HepG2 (cell line): ENCODE data around the gene C2CD4A. TPM values are rescaled to one million over a fixed set of nuclear protein-coding genes. Genes with fewer than 3 reads are reported as not detected.
A peak's percentile ranks its signal among the peaks of the same experiment; 100 is the strongest.

ENCODE experiments used
- BCL6 ChIP-seq: IDR thresholded peaks from 2 replicates; pipeline ENCODE4 v1.6.1; 2016; ENCODE audit warnings: missing genetic modification reagents, missing compliant biosample characterization
- EP300 ChIP-seq, 3 experiments: sonication (generic) in 1 of 3; formaldehyde crosslinking in 1 of 3; IDR thresholded peaks; 2 replicates each; pipeline versions ENCODE4 v1.5.1 to v1.6.1; 2011 to 2020; ENCODE audit warnings: low read depth in 2 of 3, low read length in 2 of 3, borderline replicate concordance in 1 of 3, improper control_type of control experiment in 1 of 3, mild to moderate bottlenecking in 1 of 3, missing genetic modification reagents in 1 of 3, moderate library complexity in 1 of 3
- FOSL2 ChIP-seq: sonication (generic); formaldehyde crosslinking; IDR thresholded peaks from 2 replicates; pipeline ENCODE4 v1.4.0; 2020; ENCODE audit warnings: missing genetic modification reagents
- GABPA ChIP-seq, 2 experiments: IDR thresholded peaks; 2 replicates each; pipeline ENCODE4 v1.6.1; 2011 to 2016; ENCODE audit warnings: low read depth in 2 of 2, low read length in 1 of 2, missing biosample characterization in 1 of 2, missing genetic modification characterization in 1 of 2
- HMGA1 ChIP-seq: sonication (generic); formaldehyde crosslinking; conservative IDR thresholded peaks from 2 replicates; pipeline ENCODE4 v1.4.0; 2020; ENCODE audit warnings: missing genetic modification reagents
- IRF2 ChIP-seq: IDR thresholded peaks from 2 replicates; pipeline ENCODE4 v1.6.1; 2018; ENCODE audit warnings: missing genetic modification reagents, missing compliant biosample characterization
- KLF11 ChIP-seq: IDR thresholded peaks from 2 replicates; pipeline ENCODE4 v1.6.1; 2016; ENCODE audit warnings: missing compliant biosample characterization
- MAFF ChIP-seq: IDR thresholded peaks from 2 replicates; pipeline ENCODE4 v1.6.1; 2011; ENCODE audit warnings: low read depth, low read length, improper control_type of control experiment
- MED13 ChIP-seq: sonication (generic); formaldehyde crosslinking; IDR thresholded peaks from 2 replicates; pipeline ENCODE4 v1.5.0; 2020; ENCODE audit warnings: missing genetic modification reagents
- MYC ChIP-seq: sonication (generic); formaldehyde crosslinking; IDR thresholded peaks from 2 replicates; pipeline ENCODE4 v1.9.0; 2021; ENCODE audit warnings: missing genetic modification reagents, borderline replicate concordance
- NR1H2 ChIP-seq: sonication (generic); formaldehyde crosslinking; IDR thresholded peaks from 2 replicates; pipeline ENCODE4 v1.8.1; 2022; ENCODE audit warnings: low read depth, missing genetic modification reagents, borderline replicate concordance
- RBFOX2 ChIP-seq: fragments of 200-400 bp; formaldehyde crosslinking; IDR thresholded peaks from 2 replicates; pipeline ENCODE4 v1.6.1; 2017; ENCODE audit warnings: low read depth, mild to moderate bottlenecking, low read length
- SATB2 ChIP-seq: sonication (generic); formaldehyde crosslinking; IDR thresholded peaks from 2 replicates; pipeline ENCODE4 v1.5.0; 2020; ENCODE audit warnings: missing genetic modification reagents
- SKI ChIP-seq: fragments of 450-650 bp; IDR thresholded peaks from one replicate; pipeline ENCODE4 v1.6.1; 2018; ENCODE audit warnings: mild to moderate bottlenecking; ENCODE audit not compliant: partially characterized antibody
- SMAD3 ChIP-seq: sonication (generic); formaldehyde crosslinking; IDR thresholded peaks from 2 replicates; pipeline ENCODE4 v1.4.0; 2020; ENCODE audit warnings: missing genetic modification reagents
- SMAD9 ChIP-seq: sonication (generic); formaldehyde crosslinking; IDR thresholded peaks from 2 replicates; pipeline ENCODE4 v1.5.1; 2020; ENCODE audit warnings: mild to moderate bottlenecking, missing genetic modification reagents
- SNRNP70 ChIP-seq: fragments of 200-400 bp; formaldehyde crosslinking; IDR thresholded peaks from 2 replicates; pipeline ENCODE4 v1.6.1; 2017; ENCODE audit warnings: mild to moderate bottlenecking, low read depth, low read length, moderate library complexity
- SOX13 ChIP-seq, 3 experiments: fragments of 450-650 bp in 1 of 3; sonication (generic) in 1 of 3; formaldehyde crosslinking in 1 of 3; IDR thresholded peaks in 2 of 3; conservative IDR thresholded peaks in 1 of 3; 2 replicates each; pipeline versions ENCODE4 v1.5.0 to v1.6.1; 2016 to 2020; ENCODE audit warnings: antibody characterized with exemption in 1 of 3, mild to moderate bottlenecking in 1 of 3, missing compliant biosample characterization in 1 of 3, missing genetic modification reagents in 1 of 3, moderate library complexity in 1 of 3
- YEATS2 ChIP-seq: sonication (generic); formaldehyde crosslinking; IDR thresholded peaks from 2 replicates; pipeline ENCODE4 v1.4.0; 2020; ENCODE audit warnings: missing genetic modification reagents, borderline replicate concordance
- ZFP90 ChIP-seq: sonication (generic); formaldehyde crosslinking; IDR thresholded peaks from 2 replicates; pipeline ENCODE4 v1.8.0; 2022; ENCODE audit warnings: missing genetic modification reagents, mild to moderate bottlenecking, inconsistent platforms, borderline replicate concordance
- ZNF446 ChIP-seq: sonication (generic); formaldehyde crosslinking; IDR thresholded peaks from 2 replicates; pipeline ENCODE4 v1.5.0; 2020; ENCODE audit warnings: mild to moderate bottlenecking, missing genetic modification reagents
- ZNF451 ChIP-seq: sonication (generic); formaldehyde crosslinking; IDR thresholded peaks from 2 replicates; pipeline ENCODE4 v1.5.0; 2020; ENCODE audit warnings: mild to moderate bottlenecking, missing genetic modification reagents
- ZNF547 ChIP-seq: sonication (generic); formaldehyde crosslinking; IDR thresholded peaks from 2 replicates; pipeline ENCODE4 v1.5.1; 2020; ENCODE audit warnings: mild to moderate bottlenecking, missing genetic modification reagents
- ZNF556 ChIP-seq: sonication (generic); formaldehyde crosslinking; IDR thresholded peaks from 2 replicates; pipeline ENCODE4 v1.4.0; 2020; ENCODE audit warnings: mild to moderate bottlenecking, missing genetic modification reagents, borderline replicate concordance
- ZNF569 ChIP-seq: sonication (generic); formaldehyde crosslinking; IDR thresholded peaks from 2 replicates; pipeline ENCODE4 v1.5.0; 2020; ENCODE audit warnings: mild to moderate bottlenecking, missing genetic modification reagents, moderate library complexity, borderline replicate concordance
- polyA plus RNA-seq, 8 experiments: library from polyadenylated mRNA; depleted of rRNA in 3 of 8; stranded (reverse) in 7 of 8; unstranded in 1 of 8; fragments of >200 nt; fragmentation: Illumina TruSeq in 4 of 8; extraction: Trizol in 4 of 8; gene quantifications; 2 replicates each; pipeline versions ENCODE4 v1.2.1 to v1.2.3, GENCODE V29; 2011 to 2016; ENCODE audit warnings: low read depth in 4 of 8, missing spikeins in 1 of 8, mixed read lengths in 1 of 8; ENCODE audit not compliant: insufficient read depth in 1 of 8
- total RNA-seq, 5 experiments: library from RNA; depleted of rRNA; stranded (reverse); fragments of >200 nt; fragmentation: Illumina TruSeq; extraction: Trizol; gene quantifications; 2 replicates each; pipeline ENCODE4 v1.2.3, GENCODE V29; 2016; ENCODE audit warnings: low read depth in 1 of 5
- TF ChIP-seq, protein P1 (sequence below): sonication (generic); formaldehyde crosslinking; conservative IDR thresholded peaks from 2 replicates; pipeline ENCODE4 v1.5.0; 2020; ENCODE audit warnings: missing genetic modification reagents
- TF ChIP-seq, protein P2 (sequence below): sonication (generic); formaldehyde crosslinking; IDR thresholded peaks from 2 replicates; pipeline ENCODE4 v1.5.1; 2020; ENCODE audit warnings: missing genetic modification reagents, mild to moderate bottlenecking, borderline replicate concordance

C2CD4A gene
- total and polyA plus RNA-seq, 2 of the 13 experiments (the other 11 are each of a cell fraction or from before 2014, with no cell fraction given) = 0.20 TPM; not detected in 1

GRCh38 chr15:62112616-62113593, 46.1 kb downstream of the C2CD4A start (continued):
- TF ChIP-seq SNRNP70 (no peak), SMAD3 (no peak), IRF2 (CRISPR knock-in tag) (no peak), SOX13 (IDR thresholded peaks at IDR 0.05) (no peak), SOX13 (CRISPR knock-in tag; conservative IDR thresholded peaks at IDR 0.05 in 1 of 2, IDR thresholded peaks at IDR 0.05 in 1 of 2) (no peak), ZNF569 (CRISPR knock-in tag) (no peak), FOSL2 (CRISPR knock-in tag) (peak; percentile 81), GABPA (IDR thresholded peaks at IDR 0.05; ENCODE audit: low read depth, low read length) (no peak), GABPA (CRISPR knock-in tag; IDR thresholded peaks at IDR 0.05; ENCODE audit: low read depth) (no peak), ZNF547 (CRISPR knock-in tag) (no peak), MED13 (CRISPR knock-in tag) (no peak), HMGA1 (CRISPR knock-in tag) (no peak), MYC (CRISPR knock-in tag) (no peak), RBFOX2 (no peak), YEATS2 (CRISPR knock-in tag) (no peak; the same call in 1 of the 2 replicates), ZFP90 (no peak), BCL6 (CRISPR knock-in tag) (peak; percentile 78), SMAD9 (no peak), MAFF (peak; percentile 6; the same call in 1 of the 2 replicates), ZNF451 (CRISPR knock-in tag) (no peak), ZNF446 (CRISPR knock-in tag) (no peak), ZNF556 (CRISPR knock-in tag) (no peak), NR1H2 (CRISPR knock-in tag) (no peak), KLF11 (CRISPR knock-in tag) (no peak), EP300 (IDR thresholded peaks at IDR 0.05; ENCODE audit: low read depth in 2 of 2, low read length in 2 of 2) (peak in 1 of 2 experiments; percentile 21; a peak in 1 of 4 replicates), EP300 (CRISPR knock-in tag; IDR thresholded peaks at IDR 0.05; ENCODE audit: borderline replicate concordance) (peak; percentile 16; the same call in 1 of the 2 replicates), SATB2 (CRISPR knock-in tag) (no peak), SKI (peak; percentile 19)
- TF ChIP-seq, protein P1, sequence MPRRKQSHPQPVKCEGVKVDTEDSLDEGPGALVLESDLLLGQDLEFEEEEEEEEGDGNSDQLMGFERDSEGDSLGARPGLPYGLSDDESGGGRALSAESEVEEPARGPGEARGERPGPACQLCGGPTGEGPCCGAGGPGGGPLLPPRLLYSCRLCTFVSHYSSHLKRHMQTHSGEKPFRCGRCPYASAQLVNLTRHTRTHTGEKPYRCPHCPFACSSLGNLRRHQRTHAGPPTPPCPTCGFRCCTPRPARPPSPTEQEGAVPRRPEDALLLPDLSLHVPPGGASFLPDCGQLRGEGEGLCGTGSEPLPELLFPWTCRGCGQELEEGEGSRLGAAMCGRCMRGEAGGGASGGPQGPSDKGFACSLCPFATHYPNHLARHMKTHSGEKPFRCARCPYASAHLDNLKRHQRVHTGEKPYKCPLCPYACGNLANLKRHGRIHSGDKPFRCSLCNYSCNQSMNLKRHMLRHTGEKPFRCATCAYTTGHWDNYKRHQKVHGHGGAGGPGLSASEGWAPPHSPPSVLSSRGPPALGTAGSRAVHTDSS (CRISPR knock-in tag) = no peak
- TF ChIP-seq, protein P2, sequence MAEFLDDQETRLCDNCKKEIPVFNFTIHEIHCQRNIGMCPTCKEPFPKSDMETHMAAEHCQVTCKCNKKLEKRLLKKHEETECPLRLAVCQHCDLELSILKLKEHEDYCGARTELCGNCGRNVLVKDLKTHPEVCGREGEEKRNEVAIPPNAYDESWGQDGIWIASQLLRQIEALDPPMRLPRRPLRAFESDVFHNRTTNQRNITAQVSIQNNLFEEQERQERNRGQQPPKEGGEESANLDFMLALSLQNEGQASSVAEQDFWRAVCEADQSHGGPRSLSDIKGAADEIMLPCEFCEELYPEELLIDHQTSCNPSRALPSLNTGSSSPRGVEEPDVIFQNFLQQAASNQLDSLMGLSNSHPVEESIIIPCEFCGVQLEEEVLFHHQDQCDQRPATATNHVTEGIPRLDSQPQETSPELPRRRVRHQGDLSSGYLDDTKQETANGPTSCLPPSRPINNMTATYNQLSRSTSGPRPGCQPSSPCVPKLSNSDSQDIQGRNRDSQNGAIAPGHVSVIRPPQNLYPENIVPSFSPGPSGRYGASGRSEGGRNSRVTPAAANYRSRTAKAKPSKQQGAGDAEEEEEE = no peak
